ENCODE data around the gene ERICH2. TPM values are rescaled to one million over a fixed set of nuclear protein-coding genes. Genes with fewer than 3 reads are reported as not detected.

The ERICH2 gene
- total RNA-seq, 3 donors from 2014 or later (not counting 1 experiment from before 2014, with no cell fraction given), result not detected

- intact Hi-C loops (cut with micrococcal nuclease), result loop anchor here (10.0 kb wide), 1 partner anchor 1285 kb away; the partner anchor contains the start of gene DLX2
- ATAC-seq (no peak), DNase-seq (peak in 1 of 2 donors; percentile 34)
- H3K27ac ChIP-seq (ENCODE audit: low read length), result no peak overlapping the region
- peaks cover 78% of the 10 kb centered on the region for H3K4me1 ChIP-seq (ENCODE audit: control insufficient read depth, insufficient read depth, low read length)
- Mint-ChIP-seq H3K4me3 (peak overlapping the region; percentile 83), H3K27me3 (ENCODE audit: low read depth in 2 of 2) (peaks cover 76% of the 10 kb centered on the region in 2 donors), H3K36me3 (no peaks in the 10 kb centered on the region), H3K27ac (peak overlapping the region in 1 of 2 donors; percentile 1), H3K4me1 (peaks cover 40 to 64% of the 10 kb centered on the region in 2 donors), H3K9me3 (no peaks in the 10 kb centered on the region)
- peaks cover 4% of the 10 kb centered on the region for H3K9me3 ChIP-seq (ENCODE audit: control insufficient read depth, insufficient read depth, low read length)
- WGBS (ENCODE audit: insufficient coverage), result 15% methylated on average over 45 of the region's 45 CpGs
- H3K4me3 ChIP-seq (ENCODE audit: low read length), result peak overlapping the region; percentile 18
- H3K36me3 ChIP-seq (ENCODE audit: control insufficient read depth, insufficient read depth, low read length), result no peaks in the 10 kb centered on the region
- peaks cover 82% of the 10 kb centered on the region for H3K27me3 ChIP-seq (ENCODE audit: control insufficient read depth, insufficient read depth, low read length)
- no peak for TF ChIP-seq CTCF (IDR thresholded peaks at IDR 0.05)
These were observed 49.8 kb downstream of the ERICH2 start for GRCh38 chr2:170819680-170820664.

GRCh38 chr2:170820757-170821530, 50.8 kb downstream of the ERICH2 start:
- peaks cover 33 to 56% of the 10 kb centered on the region in 2 donors for H3K4me1 Mint-ChIP-seq
- Histone ChIP-seq H3K4me3 (ENCODE audit: low read length) (peak overlapping the region; percentile 18), H3K27ac (ENCODE audit: low read length) (no peak overlapping the region), H3K36me3 (ENCODE audit: control insufficient read depth, insufficient read depth, low read length) (no peaks in the 10 kb centered on the region), H3K4me1 (ENCODE audit: control insufficient read depth, insufficient read depth, low read length) (peaks cover 68% of the 10 kb centered on the region), H3K9me3 (ENCODE audit: control insufficient read depth, insufficient read depth, low read length) (peaks cover 4% of the 10 kb centered on the region), H3K27me3 (ENCODE audit: control insufficient read depth, insufficient read depth, low read length) (peaks cover 75% of the 10 kb centered on the region)
- DNase-seq (peak in 1 of 2 donors; percentile 70), ATAC-seq (peak; percentile 43 to 54 (median 52))
- H3K4me3 Mint-ChIP-seq, result peak overlapping the region; percentile 83
- no peaks in the 10 kb centered on the region for H3K36me3 Mint-ChIP-seq
- H3K9me3 Mint-ChIP-seq, result no peaks in the 10 kb centered on the region
- intact Hi-C loops (cut with micrococcal nuclease), result no loop called here
- peaks cover 77 to 78% of the 10 kb centered on the region in 2 donors for H3K27me3 Mint-ChIP-seq (ENCODE audit: low read depth in 2 of 2)
- H3K27ac Mint-ChIP-seq, result peak overlapping the region in 1 of 2 donors; percentile 1
- 21% methylated on average over 18 of the region's 18 CpGs for WGBS (ENCODE audit: insufficient coverage)
- TF ChIP-seq CTCF (IDR thresholded peaks at IDR 0.05), result no peak

- 12% methylated on average over 40 of the region's 40 CpGs for WGBS (ENCODE audit: insufficient coverage)
- Histone ChIP-seq H3K9me3 (ENCODE audit: control insufficient read depth, insufficient read depth, low read length) (peaks cover 4% of the 10 kb centered on the region), H3K4me3 (ENCODE audit: low read length) (no peak overlapping the region), H3K4me1 (ENCODE audit: control insufficient read depth, insufficient read depth, low read length) (peaks cover 61% of the 10 kb centered on the region), H3K27ac (ENCODE audit: low read length) (no peak overlapping the region), H3K27me3 (ENCODE audit: control insufficient read depth, insufficient read depth, low read length) (peaks cover 71% of the 10 kb centered on the region), H3K36me3 (ENCODE audit: control insufficient read depth, insufficient read depth, low read length) (no peaks in the 10 kb centered on the region)
- peaks cover 78 to 84% of the 10 kb centered on the region in 2 donors for H3K27me3 Mint-ChIP-seq (ENCODE audit: low read depth in 2 of 2)
- DNase-seq, result peak in 1 of 2 donors; percentile 23
- H3K9me3 Mint-ChIP-seq, result no peaks in the 10 kb centered on the region
- ATAC-seq, result no peak
- no peak for TF ChIP-seq CTCF (IDR thresholded peaks at IDR 0.05)
- peak overlapping the region; percentile 83 for H3K4me3 Mint-ChIP-seq
- intact Hi-C loops (cut with micrococcal nuclease), result no loop called here
- no peaks in the 10 kb centered on the region for H3K36me3 Mint-ChIP-seq
- H3K4me1 Mint-ChIP-seq, result peaks cover 33 to 54% of the 10 kb centered on the region in 2 donors
- no peak overlapping the region for H3K27ac Mint-ChIP-seq
These were observed 51.5 kb downstream of the ERICH2 start for GRCh38 chr2:170821531-170822289.
